ENCODE measurements around the gene LRRC39.
"Not testable (repeated sequence)": the region's sequence is repeated elsewhere in the genome, so short reads cannot be mapped to it uniquely, and the experiment has no call there.

Gene LRRC39

GRCh38 chr1:100178091-100178490, at the start of gene LRRC39:
LRRC39 (minus strand) TSS chr1:100178256; CDS start chr1:100168516, 9,740 bp downstream.
- DNase-seq, result no peak

- DNase-seq, result no peak
Measured at GRCh38 chr1:100222428-100222827, 44.4 kb upstream of the LRRC39 start.

GRCh38 chr1:100219883-100220282, 41.8 kb upstream of the LRRC39 start:
- DNase-seq, result no peak

- no peak for DNase-seq
Measured at GRCh38 chr1:100219457-100219856, 41.4 kb upstream of the LRRC39 start.

- no peak for DNase-seq
Measured at GRCh38 chr1:100217834-100218233, 39.8 kb upstream of the LRRC39 start.

- DNase-seq, result no peak
Measured at GRCh38 chr1:100215101-100215500, 37.0 kb upstream of the LRRC39 start.

GRCh38 chr1:100213141-100213540, 35.1 kb upstream of the LRRC39 start:
- DNase-seq, result no peak

- no peak for DNase-seq
Measured at GRCh38 chr1:100206301-100206700, 28.2 kb upstream of the LRRC39 start.

GRCh38 chr1:100205593-100205992, 27.5 kb upstream of the LRRC39 start:
- not testable (repeated sequence) for DNase-seq

- DNase-seq, result not testable (repeated sequence)
Measured at GRCh38 chr1:100205103-100205502, 27.0 kb upstream of the LRRC39 start.

GRCh38 chr1:100202703-100203102, 24.6 kb upstream of the LRRC39 start:
- DNase-seq, result not testable (repeated sequence)

GRCh38 chr1:100200060-100200459, 22.0 kb upstream of the LRRC39 start:
- DNase-seq, result not testable (repeated sequence)

GRCh38 chr1:100198596-100198995, 20.5 kb upstream of the LRRC39 start:
- DNase-seq, result no peak

- no peak for DNase-seq
Measured at GRCh38 chr1:100188617-100189016, 10.6 kb upstream of the LRRC39 start.

GRCh38 chr1:100187912-100188311, 9.9 kb upstream of the LRRC39 start:
- no peak for DNase-seq

GRCh38 chr1:100184536-100184935, 6.5 kb upstream of the LRRC39 start:
- DNase-seq, result no peak

- no peak for DNase-seq
Measured at GRCh38 chr1:100183370-100183769, 5.3 kb upstream of the LRRC39 start.

GRCh38 chr1:100177295-100178041, 588 bp downstream of the LRRC39 start:
- DNase-seq, result no peak

GRCh38 chr1:100168051-100168450, 10.0 kb downstream of the LRRC39 start:
- no peak for DNase-seq

GRCh38 chr1:100164702-100165101, 13.4 kb downstream of the LRRC39 start:
- no peak for DNase-seq

GRCh38 chr1:100164216-100164615, 13.8 kb downstream of the LRRC39 start:
- no peak for DNase-seq

GRCh38 chr1:100162881-100163280, 15.2 kb downstream of the LRRC39 start:
- DNase-seq, result no peak

- no peak for DNase-seq
Measured at GRCh38 chr1:100152271-100152670, 25.8 kb downstream of the LRRC39 start.

GRCh38 chr1:100151679-100152078, 26.4 kb downstream of the LRRC39 start:
- DNase-seq, result no peak

- DNase-seq, result no peak
Measured at GRCh38 chr1:100147875-100148274, 30.2 kb downstream of the LRRC39 start.
